Activated T-cell treated with anti-CD3 and anti-CD28 coated beads, Interleukin-2, amount 50 U/mL, for 48 hours (primary cell): ENCODE data around the gene MSRB2.
"Not testable (repeated sequence)": the region's sequence is repeated elsewhere in the genome, so short reads cannot be mapped to it uniquely, and the experiment has no call there.

Source experiments
- DNase-seq, 2 experiments: peaks; one replicate each; pipeline ENCODE4 v3.0.0-alpha.2; 2020

The MSRB2 gene

DNA sequence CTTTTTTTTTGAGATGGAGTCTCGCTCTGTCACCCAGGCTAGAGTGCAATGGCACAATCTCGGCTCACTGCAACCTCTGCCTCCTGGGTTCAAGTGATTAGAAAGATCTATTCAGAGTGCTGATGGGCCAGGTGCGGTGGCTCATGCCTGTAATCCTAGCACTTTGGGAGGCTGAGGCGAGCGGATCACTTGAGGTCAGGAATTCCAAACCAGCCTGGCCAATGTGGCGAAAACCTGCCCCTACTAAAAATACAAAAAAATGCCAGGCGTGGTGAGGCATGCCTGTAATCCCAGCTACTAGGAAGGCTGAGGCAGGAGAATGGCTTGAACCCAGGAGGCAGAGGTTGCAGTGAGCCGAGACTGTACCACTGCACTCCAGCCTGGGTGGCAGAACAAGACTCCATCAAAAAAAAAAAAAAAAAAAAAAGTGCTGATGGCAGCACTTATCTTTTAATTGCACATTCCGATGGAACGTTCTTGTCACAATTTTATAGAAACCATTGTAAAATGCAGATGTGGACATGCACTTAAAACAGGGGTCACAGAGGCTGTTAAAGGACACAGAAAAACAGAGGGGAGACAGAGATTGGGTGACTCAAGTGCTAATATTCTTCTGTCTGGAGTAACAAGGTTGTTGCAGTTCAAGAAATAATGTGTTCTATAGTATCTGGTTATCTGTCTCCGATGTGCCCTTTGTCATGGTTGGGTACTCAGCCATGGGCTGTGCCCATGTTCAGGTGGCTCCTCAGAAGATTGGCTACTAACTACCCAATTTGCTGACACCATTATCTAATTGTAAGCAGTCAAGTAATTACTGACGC is 25.1 kb upstream of the MSRB2 start:
- DNase-seq, result not testable (repeated sequence)

DNA sequence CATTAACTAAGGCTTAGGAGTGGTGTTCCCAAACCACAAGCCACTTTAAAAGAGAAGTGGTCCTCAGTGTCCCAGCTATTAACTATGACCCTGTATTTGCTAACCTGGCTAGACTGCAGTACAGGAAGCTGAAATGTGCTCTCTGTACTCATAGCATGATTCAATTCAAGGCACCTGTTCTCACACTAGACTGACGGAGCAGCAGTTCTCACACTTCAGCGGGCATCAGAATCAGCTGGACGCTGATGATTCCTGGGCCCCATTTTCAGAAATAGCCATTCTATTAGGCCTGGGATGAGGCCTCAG is 24.5 kb upstream of the MSRB2 start:
- no peak for DNase-seq

GRCh38 chr10:23072593-23072992 is 22.8 kb upstream of the MSRB2 start:
- DNase-seq, result not testable (repeated sequence)

DNA sequence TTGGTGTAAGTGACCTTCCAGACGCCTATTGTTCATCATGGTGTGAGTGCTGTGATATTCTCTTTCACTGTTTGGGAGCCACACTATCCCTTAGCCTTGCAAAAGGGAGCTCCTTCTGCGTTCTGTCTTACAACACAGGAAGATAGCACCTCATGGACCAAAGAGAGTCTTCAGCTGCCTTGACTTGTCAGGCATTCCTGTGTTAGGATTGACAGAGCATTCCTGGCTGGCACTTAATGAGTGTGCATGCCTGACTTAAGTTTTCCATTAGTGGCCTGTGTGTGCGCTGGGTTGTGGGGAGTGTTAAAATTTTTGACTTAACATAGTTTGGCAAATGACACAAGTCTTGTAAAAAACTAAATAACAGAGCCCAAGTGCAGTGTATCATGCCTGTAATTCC is 21.9 kb upstream of the MSRB2 start:
- no peak for DNase-seq

GRCh38 chr10:23075672-23076071 is 19.7 kb upstream of the MSRB2 start:
- DNase-seq, result no peak

DNA sequence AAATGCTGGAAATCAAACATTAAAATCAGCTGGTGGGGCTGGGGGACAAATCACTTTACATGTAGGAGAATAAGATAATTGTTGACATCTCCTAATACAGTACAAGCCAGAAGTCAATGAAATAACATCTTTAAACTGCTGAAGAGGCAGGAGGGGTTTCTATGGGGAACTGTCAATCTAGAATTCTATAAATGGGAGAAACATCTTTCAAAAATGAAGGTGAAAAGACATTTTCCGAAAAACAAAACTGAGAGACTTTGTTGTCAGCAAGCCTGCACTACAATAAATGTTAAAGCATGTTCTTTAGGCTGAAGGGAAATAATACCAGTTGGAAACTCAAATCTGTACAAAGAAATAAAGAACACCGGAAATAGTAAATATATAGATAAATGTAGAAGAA is 17.3 kb upstream of the MSRB2 start:
- DNase-seq, result no peak

DNA sequence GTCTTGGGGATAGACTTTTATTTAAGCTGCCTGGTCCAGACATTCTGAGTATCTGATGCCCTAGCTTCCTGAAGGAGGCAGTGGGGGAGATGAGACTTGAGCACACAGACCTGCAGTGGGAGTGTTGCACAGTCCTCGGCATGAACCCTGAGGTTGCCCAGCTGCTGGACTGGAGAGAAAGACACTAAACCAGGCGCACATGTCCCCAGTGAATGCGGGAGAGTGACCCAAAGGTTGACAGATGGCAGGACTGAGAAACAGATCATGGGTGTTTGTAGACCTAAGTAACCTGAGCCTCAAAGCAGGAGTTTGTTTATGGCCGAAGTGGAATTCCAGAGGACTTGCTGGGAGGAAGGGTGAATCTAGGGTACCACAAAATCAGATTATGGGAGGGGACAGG is 15.7 kb upstream of the MSRB2 start:
- no peak for DNase-seq

DNA sequence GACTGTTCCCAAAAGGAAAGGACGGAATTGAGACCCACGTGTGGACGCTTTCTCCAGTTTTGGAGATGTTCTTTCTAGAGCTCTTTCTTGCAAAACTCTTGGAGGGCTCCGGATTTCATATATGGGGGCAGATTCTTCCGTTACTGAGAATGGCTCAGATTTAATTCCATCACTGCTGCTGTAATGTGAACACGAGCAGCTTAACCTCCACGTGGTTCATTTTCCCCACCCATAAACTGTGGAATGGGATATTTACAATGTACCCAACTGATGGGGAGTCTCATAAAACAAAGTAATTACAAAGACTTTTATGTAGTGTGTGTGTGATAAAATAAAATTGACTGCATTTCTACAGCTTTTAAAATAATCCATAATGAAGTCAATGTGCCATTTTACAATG is 15.1 kb upstream of the MSRB2 start:
- no peak for DNase-seq

GRCh38 chr10:23081221-23081750 is 14.1 kb upstream of the MSRB2 start:
- DNase-seq, result no peak

DNA sequence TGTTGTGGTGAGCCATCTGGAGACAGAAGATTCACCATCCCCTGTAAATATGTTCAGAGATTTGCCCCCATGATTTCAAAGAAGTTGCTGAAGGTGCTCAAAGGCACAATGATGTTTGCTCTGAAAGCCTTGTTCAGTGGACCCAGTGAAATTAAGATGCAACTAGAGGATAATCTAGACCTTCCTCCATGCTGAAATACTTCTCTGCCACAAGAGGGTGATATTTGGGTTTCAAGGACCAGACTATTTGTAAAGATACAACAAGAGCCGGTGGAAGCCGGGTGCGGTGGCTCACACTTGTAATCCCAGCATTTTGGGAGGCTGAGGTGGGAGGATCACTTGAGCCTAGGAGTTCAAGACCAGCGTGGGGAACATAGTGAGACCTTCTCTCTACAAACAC is 13.5 kb upstream of the MSRB2 start:
- no peak for DNase-seq

- DNase-seq, result no peak
Observed at GRCh38 chr10:23088609-23089008, 6.8 kb upstream of the MSRB2 start.

GRCh38 chr10:23094786-23095403 is 484 bp upstream of the MSRB2 start:
- DNase-seq, result no peak

- DNase-seq, result peak; percentile 51 to 57
Observed at GRCh38 chr10:23095966-23096801, 805 bp downstream of the MSRB2 start.

- peak in 1 of 2 experiments; percentile 19 for DNase-seq
Observed at GRCh38 chr10:23096802-23097549, 1.6 kb downstream of the MSRB2 start.

DNA sequence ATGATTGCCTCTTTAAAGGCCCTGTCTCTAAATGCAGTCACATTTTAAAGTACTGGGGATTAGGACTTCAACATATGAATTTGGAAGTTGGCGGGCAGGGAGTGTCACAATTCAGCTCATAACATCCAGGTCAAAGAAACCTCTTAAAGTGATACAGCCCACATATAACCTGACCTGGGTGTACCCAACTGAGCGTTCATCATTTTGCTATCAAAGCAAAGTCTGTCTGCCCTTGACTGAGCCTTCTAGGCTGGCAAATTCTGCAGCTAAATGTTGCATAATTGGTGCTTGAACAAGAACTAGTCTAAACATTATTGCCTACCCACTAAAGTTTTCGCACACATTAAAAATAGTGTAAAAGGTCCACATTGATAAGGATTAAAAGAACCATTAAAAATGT is 3.7 kb downstream of the MSRB2 start:
- DNase-seq, result no peak

GRCh38 chr10:23099816-23100215 is 4.4 kb downstream of the MSRB2 start:
- DNase-seq, result no peak

DNA sequence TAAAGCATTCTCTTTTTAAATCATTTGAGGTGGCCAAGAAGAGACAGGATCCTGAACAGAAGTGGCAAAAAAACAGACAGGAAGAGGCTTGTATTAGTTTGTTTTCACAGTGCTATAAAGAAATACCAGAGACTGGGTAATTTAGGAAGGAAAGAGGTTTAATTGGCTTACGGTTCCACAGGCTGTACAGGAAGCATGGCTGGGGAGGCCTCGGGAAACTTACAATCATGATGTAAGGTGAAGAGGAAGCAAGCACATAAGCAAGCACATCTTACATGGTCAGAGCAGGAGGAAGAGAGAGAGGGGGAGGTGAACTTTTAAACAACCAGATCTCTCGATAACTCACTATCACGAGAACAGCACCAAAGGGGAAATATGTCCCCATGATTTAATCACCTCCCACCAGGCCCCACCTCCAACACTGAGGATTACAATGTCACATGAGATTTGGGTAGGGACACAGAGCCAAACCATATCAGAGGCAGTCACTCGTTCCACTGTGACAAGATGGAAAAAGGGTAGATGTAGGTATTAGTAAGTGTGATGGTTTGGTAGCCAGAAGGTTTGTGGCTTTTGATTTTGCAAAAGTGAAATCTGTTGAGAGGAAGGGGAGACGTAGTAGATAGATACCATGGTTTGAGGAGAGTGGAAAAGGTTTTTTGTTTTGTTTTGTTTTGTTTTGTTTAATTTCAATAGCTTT is 5.1 kb downstream of the MSRB2 start:
- DNase-seq, result no peak

DNA sequence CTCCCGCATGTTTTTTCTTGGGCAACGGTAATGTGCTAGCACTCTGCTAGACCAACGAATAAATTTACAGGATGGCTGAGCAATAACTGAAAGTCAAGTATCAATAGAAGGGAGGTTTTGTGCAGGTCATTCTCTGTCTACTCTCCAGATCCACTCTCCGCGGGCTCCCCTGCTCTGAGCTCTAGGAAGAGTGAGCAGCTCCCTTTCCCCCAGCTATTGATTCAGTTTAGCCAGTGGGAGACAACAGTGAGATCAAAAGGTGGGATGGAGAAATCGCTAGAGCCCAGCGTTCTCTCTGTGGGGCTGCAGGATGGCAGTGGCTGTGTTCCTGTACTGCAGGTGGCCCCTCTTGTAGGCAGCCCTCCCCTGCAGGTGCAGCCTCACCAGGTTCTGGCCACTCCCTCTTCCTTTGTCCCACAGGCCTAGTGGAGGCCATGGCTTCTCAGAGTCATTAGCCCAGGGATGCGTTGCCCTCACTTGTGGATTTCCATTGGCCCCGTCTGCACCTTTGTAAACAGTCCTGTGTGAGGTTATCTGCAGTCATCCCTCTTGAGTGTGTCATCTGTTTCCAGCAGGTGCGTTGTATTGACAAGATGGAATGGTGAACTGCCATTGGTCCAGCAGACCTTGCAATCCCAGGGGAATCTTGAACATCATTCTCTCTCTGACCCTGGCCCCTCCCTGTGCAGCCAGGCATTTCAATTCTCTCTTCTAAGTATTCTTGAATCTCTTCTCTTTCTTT is 11.1 kb downstream of the MSRB2 start:
- DNase-seq, result no peak

- no peak for DNase-seq
Observed at GRCh38 chr10:23110722-23111516, 15.5 kb downstream of the MSRB2 start.

GRCh38 chr10:23111517-23112286 is 16.3 kb downstream of the MSRB2 start:
- DNase-seq, result no peak
